Esophagus squamous epithelium (tissue), 4 donors: Measurements from ENCODE around the gene ATN1.

Experiments
- CTCF ChIP-seq, 6 experiments: fragments of 450-650 bp in 4 of 6; fragments of 200-600 bp in 2 of 6; sonication (generic) in 2 of 6; IDR thresholded peaks; one replicate each; pipeline ENCODE4 v1.5.1; 2016 to 2019; ENCODE audit warnings: antibody characterized with exemption in 6 of 6, mild to moderate bottlenecking in 4 of 6, moderate library complexity in 4 of 6
- POLR2A ChIP-seq, 4 donors: fragments of 450-650 bp; IDR thresholded peaks; one replicate each; pipeline ENCODE4 v1.6.1; 2017; ENCODE audit warnings: antibody characterized with exemption in 4 of 4, mild to moderate bottlenecking in 4 of 4, moderate library complexity in 3 of 4

GRCh38 chr12:6935371-6936193, 7.8 kb downstream of the ATN1 start:
- TF ChIP-seq CTCF (IDR thresholded peaks at IDR 0.05) (no peak), POLR2A (IDR thresholded peaks at IDR 0.05) (no peak)
